ENCODE results near the gene RASSF5.

The RASSF5 gene

GRCh38 chr1:206507284-206508129 is at the start of gene RASSF5:
TSS of gene RASSF5 (plus strand) at chr1:206507531. CDS start at chr1:206507603, 72 bp downstream.
- DNase-seq, result peak; percentile 78 to 80

GRCh38 chr1:206459703-206460102 is 47.6 kb upstream of the RASSF5 start:
- no peak for DNase-seq

GRCh38 chr1:206460836-206461426 is 46.4 kb upstream of the RASSF5 start:
- no peak for DNase-seq

DNA sequence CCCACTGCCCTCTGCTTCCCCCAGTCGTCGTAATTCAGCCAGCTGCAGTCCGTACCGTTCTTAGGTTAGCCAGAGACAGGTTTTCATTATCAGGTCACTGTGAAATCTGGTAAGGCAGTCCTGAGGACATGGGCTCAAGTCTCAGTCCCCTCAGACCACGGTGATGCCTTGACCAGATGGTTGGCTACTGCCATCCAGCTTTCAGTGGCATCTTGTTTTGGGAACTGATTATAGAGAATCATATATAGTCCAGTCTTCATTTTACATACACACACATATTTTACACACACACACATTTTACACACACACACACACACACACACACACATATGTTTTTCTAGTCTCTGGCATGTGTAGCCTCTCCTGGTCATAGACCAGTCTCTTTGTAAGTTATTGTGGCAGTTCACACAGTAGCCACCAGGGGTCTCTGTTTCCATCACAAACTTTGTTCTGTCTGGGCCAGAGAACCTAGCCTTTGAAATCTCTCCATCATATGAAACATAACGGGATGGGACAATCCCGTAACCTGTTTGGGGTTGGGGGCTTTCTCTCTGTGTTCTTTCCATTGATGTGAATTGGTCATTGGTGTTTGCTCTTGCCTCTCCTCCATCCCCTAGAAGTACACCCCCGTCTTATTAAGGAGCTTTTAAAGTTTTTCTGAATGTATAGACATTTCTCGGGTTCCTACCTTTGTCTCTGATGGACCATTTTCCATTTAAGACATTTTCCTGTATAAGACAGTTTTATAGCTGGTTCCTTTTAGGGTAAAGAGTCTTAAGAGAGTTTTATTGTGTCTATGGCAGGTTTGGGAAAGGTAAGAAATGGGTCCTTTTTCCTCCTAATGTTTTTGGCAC is 45.5 kb upstream of the RASSF5 start:
- DNase-seq, result peak; percentile 72 to 79

DNA sequence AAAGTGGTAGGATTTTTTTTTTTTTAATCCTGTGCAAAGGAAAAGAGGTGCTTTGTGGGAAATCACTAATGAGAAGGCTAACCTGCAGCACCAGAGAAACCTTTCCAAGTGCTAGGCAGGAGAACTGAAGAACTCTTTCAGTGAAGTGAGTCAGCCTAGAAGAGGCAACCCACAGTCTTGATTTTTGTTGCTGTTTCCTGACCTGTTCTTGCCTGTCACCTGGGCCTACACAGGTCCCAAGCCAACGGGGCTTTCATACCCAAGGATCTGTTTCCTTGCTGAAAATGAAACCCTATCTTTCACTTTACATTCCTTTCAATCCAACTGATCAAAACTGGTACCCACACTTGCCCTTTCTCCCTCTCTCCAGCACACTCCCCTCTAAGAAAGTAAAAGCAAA is 44.2 kb upstream of the RASSF5 start:
- no peak for DNase-seq

DNA sequence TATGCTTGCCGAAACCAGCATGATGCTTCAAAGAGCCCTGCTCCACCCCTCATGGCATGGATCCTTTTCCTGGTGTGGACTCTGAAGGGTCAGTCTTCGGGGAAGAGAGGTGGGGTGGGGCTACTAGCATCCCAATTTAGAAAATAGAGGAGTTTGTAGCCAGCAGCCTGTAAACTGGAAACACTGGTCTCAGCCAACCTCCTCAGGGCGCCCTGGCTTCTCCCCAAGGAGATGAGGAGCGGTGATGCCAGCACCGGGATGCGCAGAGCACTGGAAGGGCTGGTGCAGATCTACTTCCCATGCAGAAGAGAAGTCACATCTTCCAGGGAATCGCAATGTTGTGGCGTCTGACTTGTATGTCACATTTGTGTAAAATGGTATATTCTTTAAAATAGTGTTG is 43.4 kb upstream of the RASSF5 start:
- DNase-seq, result no peak

- no peak for DNase-seq
Measured at GRCh38 chr1:206464456-206464964, 42.8 kb upstream of the RASSF5 start.

DNA sequence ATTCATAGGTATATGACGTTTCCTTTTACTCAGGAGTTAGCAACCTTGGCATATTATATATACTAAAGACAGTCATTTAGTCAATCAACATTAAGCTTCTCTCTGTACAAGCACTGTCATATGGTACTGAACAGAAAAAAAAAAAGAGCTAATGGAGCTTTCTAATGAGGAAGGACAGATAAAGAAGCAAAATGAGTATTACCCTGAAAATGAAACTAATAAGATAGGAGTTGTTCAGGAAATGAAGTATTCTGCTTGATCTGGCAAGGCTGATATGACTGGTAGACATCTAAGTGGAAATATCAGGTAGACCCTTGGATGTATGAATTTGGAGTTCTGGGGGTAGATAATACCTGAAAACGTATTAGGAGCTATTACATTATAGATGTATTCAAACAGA is 41.4 kb upstream of the RASSF5 start:
- no peak for DNase-seq

- DNase-seq, result no peak
Measured at GRCh38 chr1:206466840-206467649, 40.3 kb upstream of the RASSF5 start.

- no peak for DNase-seq
Measured at GRCh38 chr1:206467915-206468314, 39.4 kb upstream of the RASSF5 start.

DNA sequence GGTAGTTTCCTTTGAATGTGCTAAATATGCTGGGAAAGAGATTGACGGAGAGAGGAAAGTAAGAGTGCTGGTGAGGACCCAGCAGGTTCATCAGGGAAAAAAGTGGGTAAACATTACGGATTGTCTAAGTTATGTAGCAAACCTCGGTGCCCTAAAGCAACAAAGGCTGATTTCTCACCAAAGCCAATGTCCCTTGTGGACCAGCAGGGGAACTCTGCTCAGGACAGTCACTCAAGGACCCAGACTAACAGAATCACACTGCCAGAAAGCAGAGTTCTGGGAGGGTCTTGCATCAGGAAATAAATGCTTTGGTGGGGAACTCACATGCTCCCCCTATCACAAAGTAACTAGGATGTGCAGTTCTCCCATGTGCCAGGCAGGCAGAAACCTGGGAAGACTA is 38.8 kb upstream of the RASSF5 start:
- DNase-seq, result no peak

DNA sequence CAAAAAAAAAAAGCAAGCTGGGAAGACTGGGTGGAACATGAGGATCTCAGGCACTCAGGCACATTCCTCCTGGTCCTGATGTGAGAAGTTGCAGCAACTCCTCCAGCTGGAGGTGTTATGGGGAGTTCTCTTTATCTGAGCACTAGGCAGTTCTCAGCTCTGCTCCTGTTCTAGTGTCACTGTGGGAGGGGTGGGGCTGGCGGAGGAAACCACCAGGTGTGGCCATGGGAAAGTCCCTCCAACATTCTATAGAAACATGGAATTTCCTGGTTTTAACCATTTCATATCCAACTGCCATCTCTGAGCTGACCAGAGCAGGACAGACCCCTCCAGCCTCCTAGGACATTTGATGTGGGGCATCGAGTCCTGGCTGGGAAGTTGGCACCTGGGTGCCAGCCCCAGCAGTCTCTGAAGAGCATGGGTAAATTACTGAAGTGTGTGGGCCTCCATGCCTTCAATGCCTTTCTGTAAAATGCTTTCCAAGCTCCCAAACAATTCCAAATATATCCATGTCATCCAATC is 37.9 kb upstream of the RASSF5 start:
- DNase-seq, result no peak

DNA sequence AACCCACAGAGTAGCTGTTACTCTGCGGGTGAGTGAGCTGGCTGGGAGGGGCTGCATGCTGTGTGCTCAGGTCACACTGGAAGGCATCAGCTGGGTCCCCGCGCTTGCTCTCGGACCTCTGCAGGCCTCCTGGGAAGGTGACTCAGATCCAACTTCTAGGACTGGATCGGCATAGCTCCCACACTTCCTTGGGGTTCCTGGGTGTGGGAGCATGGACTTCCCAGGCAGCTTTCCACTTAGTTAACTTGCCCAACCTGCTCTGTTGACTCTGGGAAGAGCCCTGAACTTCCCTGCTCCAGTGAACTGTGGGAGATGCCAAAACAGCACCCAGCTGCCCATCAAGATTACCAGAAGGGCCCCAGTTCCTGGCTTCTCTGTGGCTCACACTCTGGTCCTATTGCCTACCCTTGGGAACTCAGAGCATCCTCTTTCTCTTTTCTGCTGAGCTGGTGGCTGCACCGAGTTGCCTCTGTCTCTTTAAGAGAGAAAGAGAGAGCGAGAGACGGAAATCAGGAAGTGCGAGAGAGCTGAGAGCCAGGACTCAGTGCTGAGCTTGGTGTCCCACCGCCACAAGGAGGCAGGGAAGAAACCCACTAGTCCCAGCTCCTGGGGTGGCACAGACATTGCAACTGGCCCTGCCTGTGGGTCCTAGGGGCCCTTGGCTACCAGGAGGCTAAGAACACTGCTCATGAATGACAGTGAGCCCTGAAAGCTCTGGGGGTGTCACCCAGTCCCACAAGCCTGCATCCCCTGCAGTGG is 37.2 kb upstream of the RASSF5 start, which contains the start of gene IKBKE:
Gene IKBKE (plus strand): TSS at position 544 of the 759 bp plus-strand sequence. CDS start 2,752 bp downstream, outside the sequence.
- DNase-seq, result peak in 1 of 2 donors; percentile 41

GRCh38 chr1:206470692-206471414 is 36.5 kb upstream of the RASSF5 start:
- DNase-seq, result peak in 1 of 2 donors; percentile 35

GRCh38 chr1:206471415-206471801 is 35.9 kb upstream of the RASSF5 start:
- DNase-seq, result no peak

GRCh38 chr1:206472024-206472423 is 35.3 kb upstream of the RASSF5 start:
- DNase-seq, result no peak

- DNase-seq, result no peak
Measured at GRCh38 chr1:206472454-206472853, 34.9 kb upstream of the RASSF5 start.

- DNase-seq, result no peak
Measured at GRCh38 chr1:206472886-206473285, 34.4 kb upstream of the RASSF5 start.

- no peak for DNase-seq
Measured at GRCh38 chr1:206476058-206476457, 31.3 kb upstream of the RASSF5 start.

DNA sequence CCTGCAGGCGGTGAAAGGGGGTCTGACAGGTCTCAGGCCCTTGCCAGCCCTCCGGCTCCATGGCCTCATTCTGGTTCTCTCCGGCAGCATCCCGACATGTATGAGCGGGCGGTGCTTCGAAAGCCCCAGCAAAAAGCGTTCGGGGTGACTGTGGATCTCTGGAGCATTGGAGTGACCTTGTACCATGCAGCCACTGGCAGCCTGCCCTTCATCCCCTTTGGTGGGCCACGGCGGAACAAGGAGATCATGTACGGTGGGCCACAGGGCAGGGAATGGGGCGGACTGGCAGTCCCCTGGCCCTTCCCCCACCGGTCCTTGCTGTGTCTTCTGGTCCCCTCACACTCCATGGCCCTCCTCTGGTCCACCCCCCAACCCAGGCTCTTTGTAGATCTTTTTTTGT is 30.7 kb upstream of the RASSF5 start:
- DNase-seq, result no peak

DNA sequence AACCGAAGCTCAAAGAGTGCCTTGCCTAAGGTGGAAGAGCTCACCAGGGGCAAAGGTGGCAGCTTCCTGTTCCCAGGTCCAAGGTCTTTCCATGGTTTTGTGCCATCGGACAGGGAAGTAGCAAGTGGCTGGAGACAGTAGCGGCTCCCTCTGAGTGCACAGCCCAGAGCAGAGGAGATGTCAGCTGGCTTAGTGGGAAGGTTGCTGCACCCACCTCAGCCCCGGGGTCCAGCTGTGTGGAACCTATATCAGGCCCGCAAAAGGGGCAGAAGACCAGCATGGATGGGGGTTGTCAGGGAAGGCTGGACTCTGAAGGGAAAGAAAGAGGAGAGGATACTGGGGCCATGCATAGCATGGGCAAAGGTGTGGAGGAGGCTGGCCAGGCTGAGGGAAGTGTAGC is 30.2 kb upstream of the RASSF5 start:
- DNase-seq, result no peak
